Measurements from ENCODE around the gene COL23A1. TPM values are rescaled to one million over a fixed set of nuclear protein-coding genes. Genes with fewer than 3 reads are reported as not detected.

The COL23A1 gene
- total RNA-seq, 1 experiment from 2014 or later, result 0.18 TPM

- Mint-ChIP-seq H3K27ac (ENCODE audit: unreplicated experiment) (no peak overlapping the region), H3K4me1 (ENCODE audit: low read depth, unreplicated experiment) (peaks cover 5% of the 10 kb centered on the region), H3K4me3 (ENCODE audit: unreplicated experiment) (no peak overlapping the region), H3K9me3 (ENCODE audit: unreplicated experiment) (no peaks in the 10 kb centered on the region), H3K27me3 (ENCODE audit: insufficient read depth, unreplicated experiment) (peaks cover 5% of the 10 kb centered on the region), H3K36me3 (ENCODE audit: insufficient read depth, unreplicated experiment) (no peaks in the 10 kb centered on the region)
- Histone ChIP-seq H3K9me3 (no peaks in the 10 kb centered on the region), H3K4me3 (ENCODE audit: low read depth, low read length) (no peak overlapping the region), H3K4me1 (peaks cover under 1% of the 10 kb centered on the region), H3K27me3 (replicated peaks; ENCODE audit: control insufficient read depth, insufficient read depth, low read length) (no peaks in the 10 kb centered on the region; the same call in 1 of the 2 replicates), H3K36me3 (ENCODE audit: control insufficient read depth, insufficient read depth, low read length) (no peaks in the 10 kb centered on the region)
- DNase-seq, result no peak
- intact Hi-C loops (cut with micrococcal nuclease; ENCODE audit: unreplicated experiment), result no loop called here
- CTCF ChIA-PET, result no interaction called here
- POLR2A ChIA-PET, result no interaction called here
- no peak for TF ChIP-seq CTCF (IDR thresholded peaks at IDR 0.05; ENCODE audit: insufficient read depth in 1 of 2, low read depth in 1 of 2, low read length in 1 of 2, severe bottlenecking in 1 of 2, unreplicated experiment in 1 of 2)
- no TSS peak for BruUV-seq (replicated peaks)
Measured at GRCh38 chr5:178325679-178326373, 264.4 kb downstream of the COL23A1 start.

GRCh38 chr5:178325311-178325678, 264.9 kb downstream of the COL23A1 start:
- H3K27ac Mint-ChIP-seq (ENCODE audit: unreplicated experiment), result no peak overlapping the region
- H3K27me3 ChIP-seq (replicated peaks; ENCODE audit: control insufficient read depth, insufficient read depth, low read length), result no peaks in the 10 kb centered on the region; the same call in 1 of the 2 replicates
- DNase-seq, result no peak
- no TSS peak for BruUV-seq (replicated peaks)
- no peaks in the 10 kb centered on the region for H3K4me1 ChIP-seq
- H3K9me3 Mint-ChIP-seq (ENCODE audit: unreplicated experiment), result no peaks in the 10 kb centered on the region
- peaks cover 5% of the 10 kb centered on the region for H3K27me3 Mint-ChIP-seq (ENCODE audit: insufficient read depth, unreplicated experiment)
- H3K4me3 Mint-ChIP-seq (ENCODE audit: unreplicated experiment), result no peak overlapping the region
- no peaks in the 10 kb centered on the region for H3K36me3 Mint-ChIP-seq (ENCODE audit: insufficient read depth, unreplicated experiment)
- no peaks in the 10 kb centered on the region for H3K9me3 ChIP-seq
- no peak for TF ChIP-seq CTCF (IDR thresholded peaks at IDR 0.05; ENCODE audit: insufficient read depth in 1 of 2, low read depth in 1 of 2, low read length in 1 of 2, severe bottlenecking in 1 of 2, unreplicated experiment in 1 of 2)
- H3K4me1 Mint-ChIP-seq (ENCODE audit: low read depth, unreplicated experiment), result no peaks in the 10 kb centered on the region
- H3K36me3 ChIP-seq (ENCODE audit: control insufficient read depth, insufficient read depth, low read length), result no peaks in the 10 kb centered on the region
- intact Hi-C loops (cut with micrococcal nuclease; ENCODE audit: unreplicated experiment), result no loop called here
- ChIA-PET POLR2A (no interaction called here), CTCF (no interaction called here)
- H3K4me3 ChIP-seq (ENCODE audit: low read depth, low read length), result no peak overlapping the region

GRCh38 chr5:178324481-178325310, 265.5 kb downstream of the COL23A1 start:
- H3K4me3 Mint-ChIP-seq (ENCODE audit: unreplicated experiment), result no peak overlapping the region
- no peak for TF ChIP-seq CTCF (IDR thresholded peaks at IDR 0.05; ENCODE audit: insufficient read depth in 1 of 2, low read depth in 1 of 2, low read length in 1 of 2, severe bottlenecking in 1 of 2, unreplicated experiment in 1 of 2)
- H3K27me3 ChIP-seq (replicated peaks; ENCODE audit: control insufficient read depth, insufficient read depth, low read length), result no peaks in the 10 kb centered on the region; the same call in 1 of the 2 replicates
- CTCF ChIA-PET, result no interaction called here
- H3K36me3 ChIP-seq (ENCODE audit: control insufficient read depth, insufficient read depth, low read length), result no peaks in the 10 kb centered on the region
- no peaks in the 10 kb centered on the region for H3K9me3 ChIP-seq
- DNase-seq, result no peak
- H3K27me3 Mint-ChIP-seq (ENCODE audit: insufficient read depth, unreplicated experiment), result peaks cover 5% of the 10 kb centered on the region
- H3K4me1 Mint-ChIP-seq (ENCODE audit: low read depth, unreplicated experiment), result no peaks in the 10 kb centered on the region
- H3K4me3 ChIP-seq (ENCODE audit: low read depth, low read length), result no peak overlapping the region
- intact Hi-C loops (cut with micrococcal nuclease; ENCODE audit: unreplicated experiment), result no loop called here
- H3K4me1 ChIP-seq, result no peaks in the 10 kb centered on the region
- H3K9me3 Mint-ChIP-seq (ENCODE audit: unreplicated experiment), result no peaks in the 10 kb centered on the region
- H3K36me3 Mint-ChIP-seq (ENCODE audit: insufficient read depth, unreplicated experiment), result no peaks in the 10 kb centered on the region
- POLR2A ChIA-PET, result no interaction called here
- BruUV-seq (replicated peaks), result no TSS peak
- no peak overlapping the region for H3K27ac Mint-ChIP-seq (ENCODE audit: unreplicated experiment)

Measured in Caco-2 (cell line).